Adrenal gland (tissue), 12 donors: ENCODE data around the gene CERK. TPM values are rescaled to one million over a fixed set of nuclear protein-coding genes. Genes with fewer than 3 reads are reported as not detected.

Source experiments
- DNase-seq, 7 donors: peaks; one replicate each; pipeline ENCODE4 v3.0.0-alpha.2; 2019 to 2020
- H3K27ac ChIP-seq, 5 donors: fragments of 200-600 bp; sonication (generic) in 4 of 5; 1 replicate in 3 of 5; 2 replicates in 2 of 5; pipeline versions ENCODE4 v1.5.1 to v1.8.0; 2016 to 2020; ENCODE audit warnings: mild to moderate bottlenecking in 1 of 5
- H3K27me3 ChIP-seq: fragments of 200-600 bp; 2 replicates; pipeline ENCODE4 v1.8.0; 2021
- H3K36me3 ChIP-seq, 2 donors: fragments of 200-600 bp; replicated peaks in 1 of 2; 1 replicate in 1 of 2; 2 replicates in 1 of 2; pipeline versions ENCODE4 v1.5.1 to v1.8.0; 2018 to 2022
- H3K4me1 ChIP-seq, 2 donors: fragments of 200-600 bp; replicated peaks in 1 of 2; 1 replicate in 1 of 2; 2 replicates in 1 of 2; pipeline versions ENCODE4 v1.5.1 to v1.8.0; 2018 to 2021
- H3K4me3 ChIP-seq, 4 donors: fragments of 200-600 bp; sonication (generic) in 3 of 4; one replicate each; pipeline ENCODE4 v1.5.1; 2016 to 2018
- H3K9me3 ChIP-seq, 3 donors: fragments of 200-600 bp; sonication (generic) in 1 of 3; replicated peaks in 1 of 3; 1 replicate in 2 of 3; 2 replicates in 1 of 3; pipeline versions ENCODE4 v1.5.1 to v1.8.0; 2016 to 2021
- POLR2A ChIP-seq, 2 donors: fragments of 450-650 bp; IDR thresholded peaks; one replicate each; pipeline ENCODE4 v1.6.1; 2017; ENCODE audit warnings: antibody characterized with exemption in 2 of 2, mild to moderate bottlenecking in 2 of 2, moderate library complexity in 1 of 2
- WGBS, 4 donors: extraction: QIAGEN DNeasy Blood & Tissue Kit in 2 of 4; methylation state at CpG; one replicate each; pipeline versions ENCODE4 v1.1.5 to v1.1.7; 2013 to 2017; 5-methylcytosine and 5-hydroxymethylcytosine counted together
- intact Hi-C, 2 donors: fragments of 100-400 bp; cut with DNase I; formaldehyde crosslinking; loops; one replicate each; pipeline versions ENCODE4 v1.14.1 to v1.15.0; 2022 to 2023
- polyA plus RNA-seq, 3 donors: library from polyadenylated mRNA; stranded (reverse); fragments of 200-250 nt in 2 of 3; fragments of 350-450 nt in 1 of 3; fragmentation: Illumina TruSeq in 1 of 3; extraction: RNeasy Lipid Tissue Mini Kit (QIAGEN cat#74804) in 1 of 3; gene quantifications; one replicate each; pipeline ENCODE4 v1.2.3, GENCODE V29; 2013 to 2014
- total RNA-seq, 9 donors: library from RNA; depleted of rRNA in 4 of 9; stranded (reverse); fragments of >200 nt in 4 of 9; fragments of 120-200 nt in 1 of 9; fragmentation: NEBNext Ultra II Directional in 1 of 9; extraction: Animal tissue kit (Norgen Biotek cat#: 25700) in 1 of 9; gene quantifications; one replicate each; pipeline versions ENCODE4 v1.1.0 to v1.2.4, GENCODE V29; 2013 to 2023
- TF ChIP-seq, protein P1 (sequence below), 6 experiments: fragments of 450-650 bp in 4 of 6; fragments of 200-600 bp in 2 of 6; sonication (generic) in 1 of 6; IDR thresholded peaks; 1 replicate in 5 of 6; 2 replicates in 1 of 6; pipeline versions ENCODE4 v1.5.1 to v1.8.0; 2016 to 2021; ENCODE audit warnings: antibody characterized with exemption in 6 of 6, mild to moderate bottlenecking in 2 of 6, moderate library complexity in 1 of 6
- donor health status: healthy with polysubstance abuse.
- donor health status: Bipolar disorder and iron deficiency.
- donor health status: DM: yes; HTN: yes; CAD: no.
- donor health status: DM: no; HTN: no; CAD: no.
- donor health status: DM: no; HTN: no; CAD: no.
- donor health status: DM: yes; HTN: yes; CAD: no.

Gene CERK
- total and polyA plus RNA-seq, 12 donors, result 18.6 to 92.1 (median 41.5) TPM

DNA sequence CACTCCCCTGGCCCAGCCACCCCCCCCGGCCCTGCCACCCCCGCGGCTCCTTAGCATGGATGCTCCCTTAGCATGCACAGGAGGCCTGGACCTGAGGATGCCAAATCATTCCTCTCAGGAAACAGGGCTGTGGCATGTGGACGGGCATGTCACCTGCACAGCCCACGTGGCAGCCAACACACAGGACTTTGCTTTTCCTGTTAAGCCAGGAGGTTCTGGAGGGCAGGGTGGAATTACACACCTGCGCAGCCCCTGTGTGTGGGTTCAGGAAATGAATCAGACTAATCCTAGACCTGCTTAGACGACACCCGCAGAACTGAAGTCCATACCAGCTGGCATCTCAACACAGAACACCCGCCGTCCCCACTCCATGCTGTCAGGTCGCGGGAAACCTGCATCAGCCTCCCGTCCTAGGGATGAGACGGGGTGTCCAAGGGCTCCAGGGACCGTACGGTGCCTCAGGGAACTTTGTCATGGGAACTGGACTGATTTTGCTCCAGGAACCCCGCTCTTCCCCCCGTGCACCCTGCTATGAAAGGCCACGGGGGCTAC is 10.2 kb downstream of the CERK start:
- peaks cover 10 to 41% of the 10 kb centered on the region in 2 donors for H3K4me1 ChIP-seq
- peaks cover 0 to 5% of the 10 kb centered on the region in 2 donors for H3K36me3 ChIP-seq
- H3K27ac ChIP-seq, result peak overlapping the region in 2 of 5 donors; percentile 15 to 40
- WGBS, 4 donors, result 87 to 96% (median 90%) methylated on average over 14 to 19 of the region's 19 CpGs
- no peaks in the 10 kb centered on the region for H3K27me3 ChIP-seq
- intact Hi-C loops, result no loop called here
- TF ChIP-seq POLR2A (IDR thresholded peaks at IDR 0.05), result no peak
- TF ChIP-seq, protein P1, sequence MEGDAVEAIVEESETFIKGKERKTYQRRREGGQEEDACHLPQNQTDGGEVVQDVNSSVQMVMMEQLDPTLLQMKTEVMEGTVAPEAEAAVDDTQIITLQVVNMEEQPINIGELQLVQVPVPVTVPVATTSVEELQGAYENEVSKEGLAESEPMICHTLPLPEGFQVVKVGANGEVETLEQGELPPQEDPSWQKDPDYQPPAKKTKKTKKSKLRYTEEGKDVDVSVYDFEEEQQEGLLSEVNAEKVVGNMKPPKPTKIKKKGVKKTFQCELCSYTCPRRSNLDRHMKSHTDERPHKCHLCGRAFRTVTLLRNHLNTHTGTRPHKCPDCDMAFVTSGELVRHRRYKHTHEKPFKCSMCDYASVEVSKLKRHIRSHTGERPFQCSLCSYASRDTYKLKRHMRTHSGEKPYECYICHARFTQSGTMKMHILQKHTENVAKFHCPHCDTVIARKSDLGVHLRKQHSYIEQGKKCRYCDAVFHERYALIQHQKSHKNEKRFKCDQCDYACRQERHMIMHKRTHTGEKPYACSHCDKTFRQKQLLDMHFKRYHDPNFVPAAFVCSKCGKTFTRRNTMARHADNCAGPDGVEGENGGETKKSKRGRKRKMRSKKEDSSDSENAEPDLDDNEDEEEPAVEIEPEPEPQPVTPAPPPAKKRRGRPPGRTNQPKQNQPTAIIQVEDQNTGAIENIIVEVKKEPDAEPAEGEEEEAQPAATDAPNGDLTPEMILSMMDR (IDR thresholded peaks at IDR 0.05), result no peak
- DNase-seq, result no peak
- no peak overlapping the region for H3K4me3 ChIP-seq
- H3K9me3 ChIP-seq, result no peaks in the 10 kb centered on the region

GRCh38 chr22:46726986-46727317 is 11.1 kb downstream of the CERK start:
- 90 to 98% (median 94%) methylated on average over 3 of the region's 3 CpGs for WGBS, 4 donors
- no peak overlapping the region for H3K4me3 ChIP-seq
- no peak overlapping the region for H3K27ac ChIP-seq
- no peaks in the 10 kb centered on the region for H3K27me3 ChIP-seq
- H3K36me3 ChIP-seq, result peaks cover 0 to 5% of the 10 kb centered on the region in 2 donors
- intact Hi-C loops, result no loop called here
- DNase-seq, result no peak
- TF ChIP-seq POLR2A (IDR thresholded peaks at IDR 0.05), result no peak
- H3K4me1 ChIP-seq, result peaks cover 9 to 32% of the 10 kb centered on the region in 2 donors
- no peaks in the 10 kb centered on the region for H3K9me3 ChIP-seq

DNA sequence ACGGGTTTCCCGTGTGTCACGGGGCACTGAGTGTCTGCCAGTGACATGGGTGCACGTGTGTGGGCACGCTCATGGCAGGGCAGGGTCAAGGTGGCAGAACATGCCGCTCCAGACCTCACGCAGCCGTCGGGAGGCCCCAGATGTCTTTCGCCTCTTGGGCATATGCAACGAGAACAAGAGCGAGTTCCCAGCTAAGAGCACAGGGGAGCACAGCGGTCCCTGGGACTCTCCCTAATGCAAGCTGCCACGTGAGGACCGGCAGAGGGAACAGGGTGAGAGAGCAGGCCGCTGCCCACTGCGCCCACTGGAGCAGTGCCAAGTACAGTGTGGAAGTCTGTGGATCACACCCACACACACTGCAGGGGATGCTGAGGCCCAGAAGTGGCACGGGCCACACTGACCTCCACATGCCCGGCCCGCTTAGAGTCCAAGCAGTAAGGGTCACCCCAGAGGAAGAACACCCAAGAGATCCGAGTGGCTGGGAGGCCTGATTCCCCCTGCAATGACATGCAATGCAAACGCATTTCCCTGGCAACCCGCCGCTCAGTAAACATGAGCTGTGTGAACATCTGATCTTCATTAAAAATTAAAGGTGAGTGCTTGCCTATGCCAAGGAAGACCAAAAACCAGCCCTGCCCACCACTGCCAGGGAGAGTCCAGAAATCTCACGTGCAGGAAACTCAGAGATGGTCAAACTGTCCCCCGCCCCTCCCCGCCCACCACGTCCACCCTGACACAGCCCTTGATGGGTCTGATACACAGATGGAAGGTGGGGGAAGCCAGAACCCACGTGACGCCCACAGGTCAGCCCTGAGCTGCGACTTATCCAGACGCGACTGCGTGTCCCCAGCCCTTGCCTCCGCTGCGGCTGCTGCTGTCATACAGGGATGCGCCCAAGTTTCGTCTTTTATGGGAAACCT is 11.7 kb downstream of the CERK start:
- 83 to 91% (median 88%) methylated on average over 24 to 38 of the region's 38 CpGs for WGBS, 4 donors
- H3K4me1 ChIP-seq, result peaks cover 3 to 26% of the 10 kb centered on the region in 2 donors
- intact Hi-C loops, result no loop called here
- H3K9me3 ChIP-seq, result no peaks in the 10 kb centered on the region
- H3K36me3 ChIP-seq, result peaks cover 0 to under 1% of the 10 kb centered on the region in 2 donors
- DNase-seq, result no peak
- no peaks in the 10 kb centered on the region for H3K27me3 ChIP-seq
- TF ChIP-seq, protein P1 (IDR thresholded peaks at IDR 0.05), result no peak
- no peak for TF ChIP-seq POLR2A (IDR thresholded peaks at IDR 0.05)
- no peak overlapping the region for H3K27ac ChIP-seq
- H3K4me3 ChIP-seq, result no peak overlapping the region

- Histone ChIP-seq H3K9me3 (no peaks in the 10 kb centered on the region), H3K4me1 (peaks cover 0 to 14% of the 10 kb centered on the region in 2 donors), H3K27ac (no peak overlapping the region), H3K36me3 (peaks cover 0 to 7% of the 10 kb centered on the region in 2 donors), H3K4me3 (no peak overlapping the region), H3K27me3 (no peaks in the 10 kb centered on the region)
- TF ChIP-seq, protein P1 (IDR thresholded peaks at IDR 0.05), result no peak
- TF ChIP-seq POLR2A (IDR thresholded peaks at IDR 0.05), result no peak
- WGBS, 4 donors, result 89 to 91% (median 90%) methylated on average over 16 to 18 of the region's 18 CpGs
- DNase-seq, result no peak
- intact Hi-C loops, result no loop called here
These were observed 13.0 kb downstream of the CERK start for GRCh38 chr22:46725096-46725495.
